Measurements from ENCODE around the gene PARD6B. TPM values are rescaled to one million over a fixed set of nuclear protein-coding genes. Genes with fewer than 3 reads are reported as not detected.
"Not testable (repeated sequence)": the region's sequence is repeated elsewhere in the genome, so short reads cannot be mapped to it uniquely, and the experiment has no call there.

The PARD6B gene
- total and polyA plus RNA-seq, 8 donors: 3.2 to 69.5 (median 10.6) TPM

DNA sequence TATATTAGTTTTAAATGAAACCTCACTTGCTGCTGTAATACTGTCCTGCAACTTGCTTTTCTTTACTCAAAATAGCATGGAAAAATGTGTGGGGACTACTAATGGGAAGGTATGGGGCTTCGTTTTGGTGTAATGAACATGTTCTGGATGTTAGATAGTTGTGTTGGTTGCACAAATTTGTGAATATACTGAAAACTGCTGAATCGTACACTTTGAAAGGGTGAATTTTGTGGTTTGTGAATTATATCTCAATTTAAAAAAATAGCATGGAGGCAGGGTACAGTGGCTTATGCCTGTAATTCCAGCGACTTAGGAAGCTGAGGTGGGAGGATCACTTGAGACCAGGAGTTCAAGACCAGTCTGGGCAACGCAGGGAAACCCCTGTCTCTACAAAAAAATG lies 65.8 kb downstream of the PARD6B start:
- Histone ChIP-seq H3K27ac (no peak overlapping the region), H3K36me3 (no peaks in the 10 kb centered on the region), H3K4me1 (peaks cover 7 to 33% (median 19%) of the 10 kb centered on the region in 4 donors), H3K27me3 (no peaks in the 10 kb centered on the region), H3K9me3 (no peaks in the 10 kb centered on the region), H3K4me3 (no peak overlapping the region)
- no peak for DNase-seq
- TF ChIP-seq, protein P1, sequence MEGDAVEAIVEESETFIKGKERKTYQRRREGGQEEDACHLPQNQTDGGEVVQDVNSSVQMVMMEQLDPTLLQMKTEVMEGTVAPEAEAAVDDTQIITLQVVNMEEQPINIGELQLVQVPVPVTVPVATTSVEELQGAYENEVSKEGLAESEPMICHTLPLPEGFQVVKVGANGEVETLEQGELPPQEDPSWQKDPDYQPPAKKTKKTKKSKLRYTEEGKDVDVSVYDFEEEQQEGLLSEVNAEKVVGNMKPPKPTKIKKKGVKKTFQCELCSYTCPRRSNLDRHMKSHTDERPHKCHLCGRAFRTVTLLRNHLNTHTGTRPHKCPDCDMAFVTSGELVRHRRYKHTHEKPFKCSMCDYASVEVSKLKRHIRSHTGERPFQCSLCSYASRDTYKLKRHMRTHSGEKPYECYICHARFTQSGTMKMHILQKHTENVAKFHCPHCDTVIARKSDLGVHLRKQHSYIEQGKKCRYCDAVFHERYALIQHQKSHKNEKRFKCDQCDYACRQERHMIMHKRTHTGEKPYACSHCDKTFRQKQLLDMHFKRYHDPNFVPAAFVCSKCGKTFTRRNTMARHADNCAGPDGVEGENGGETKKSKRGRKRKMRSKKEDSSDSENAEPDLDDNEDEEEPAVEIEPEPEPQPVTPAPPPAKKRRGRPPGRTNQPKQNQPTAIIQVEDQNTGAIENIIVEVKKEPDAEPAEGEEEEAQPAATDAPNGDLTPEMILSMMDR (IDR thresholded peaks at IDR 0.05): no peak
- TF ChIP-seq POLR2A (IDR thresholded peaks at IDR 0.05) (no peak), EP300 (IDR thresholded peaks at IDR 0.05) (no peak), POLR2AphosphoS5 (IDR thresholded peaks at IDR 0.05) (no peak)
- intact Hi-C loops (cut with DNase I; ENCODE audit: low total_unique reads): no loop called here
- 90 to 95% (median 92%) methylated on average over 4 of the region's 4 CpGs for WGBS, 5 donors

DNA sequence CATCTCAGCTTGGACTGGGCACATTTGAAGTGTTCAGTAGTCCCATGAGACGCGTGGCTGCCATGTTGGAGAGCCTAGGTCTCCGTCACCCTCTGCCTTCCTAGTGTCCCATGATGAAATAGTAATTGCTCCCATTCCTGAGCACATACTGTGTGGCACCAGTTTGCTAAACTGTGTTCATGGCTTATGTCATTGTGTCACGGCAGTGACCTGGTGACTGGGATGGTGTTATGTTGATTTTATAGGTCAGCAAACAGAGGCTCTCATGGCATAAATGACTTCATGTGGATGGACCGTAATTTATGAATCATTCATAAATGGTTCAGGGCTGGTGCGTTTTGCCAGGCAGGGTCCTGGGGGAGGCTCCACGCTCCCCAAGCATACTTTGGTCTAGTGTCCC lies 67.3 kb downstream of the PARD6B start:
- no peaks in the 10 kb centered on the region for H3K9me3 ChIP-seq
- H3K36me3 ChIP-seq: no peaks in the 10 kb centered on the region
- H3K27ac ChIP-seq: peak overlapping the region in 3 of 5 donors; percentile 27 to 59 (median 41)
- TF ChIP-seq, protein P1 (IDR thresholded peaks at IDR 0.05): no peak
- TF ChIP-seq POLR2AphosphoS5 (IDR thresholded peaks at IDR 0.05): no peak
- no peak for TF ChIP-seq EP300 (IDR thresholded peaks at IDR 0.05)
- WGBS, 5 donors: 84 to 92% (median 88%) methylated on average over 7 of the region's 7 CpGs
- H3K4me3 ChIP-seq: no peak overlapping the region
- intact Hi-C loops (cut with DNase I; ENCODE audit: low total_unique reads): no loop called here
- peaks cover 7 to 21% (median 19%) of the 10 kb centered on the region in 4 donors for H3K4me1 ChIP-seq
- no peaks in the 10 kb centered on the region for H3K27me3 ChIP-seq
- no peak for DNase-seq

DNA sequence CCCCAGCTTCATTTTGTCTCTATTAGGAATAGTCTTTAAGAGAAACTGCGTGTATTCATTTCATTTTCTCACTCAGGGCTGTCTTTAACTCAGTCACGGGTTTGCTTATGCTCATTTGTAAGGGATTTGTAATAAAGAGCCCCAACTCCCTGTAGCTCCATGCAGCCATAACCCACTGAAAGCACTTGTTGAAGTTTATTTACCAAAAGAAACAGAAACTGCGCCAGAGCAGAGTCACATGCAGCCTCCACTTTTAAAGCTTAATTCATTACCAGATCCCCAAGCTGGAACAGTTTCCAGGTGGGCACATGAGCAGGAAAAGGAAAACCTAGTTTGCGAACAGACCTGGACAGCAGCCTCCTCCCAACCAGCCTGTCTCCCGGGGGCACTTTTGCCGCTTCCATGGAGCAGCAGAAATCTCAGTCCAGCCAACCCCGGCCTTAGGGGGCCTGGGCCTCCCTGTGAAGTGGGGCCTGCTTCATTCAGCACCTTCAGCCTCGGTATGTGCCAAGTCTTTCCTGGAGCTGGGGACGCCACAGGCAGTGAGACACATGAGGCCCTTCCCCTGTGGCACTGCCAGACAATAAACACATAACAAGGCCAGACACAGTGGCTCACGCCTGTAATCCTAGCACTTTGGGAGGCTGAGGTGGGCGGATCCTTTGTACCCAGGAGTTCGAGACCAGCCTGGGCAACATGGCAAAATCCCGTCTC lies 68.0 kb downstream of the PARD6B start:
- H3K4me3 ChIP-seq: no peak overlapping the region
- 77 to 88% (median 87%) methylated on average over 10 to 13 of the region's 13 CpGs for WGBS, 5 donors
- no peaks in the 10 kb centered on the region for H3K9me3 ChIP-seq
- H3K36me3 ChIP-seq: no peaks in the 10 kb centered on the region
- peak overlapping the region in 3 of 5 donors; percentile 27 to 59 (median 41) for H3K27ac ChIP-seq
- intact Hi-C loops (cut with DNase I; ENCODE audit: low total_unique reads): no loop called here
- TF ChIP-seq POLR2A (IDR thresholded peaks at IDR 0.05) (no peak), POLR2AphosphoS5 (IDR thresholded peaks at IDR 0.05) (no peak), EP300 (IDR thresholded peaks at IDR 0.05) (no peak)
- TF ChIP-seq, protein P1 (IDR thresholded peaks at IDR 0.05): no peak
- DNase-seq: no peak
- H3K27me3 ChIP-seq: no peaks in the 10 kb centered on the region
- H3K4me1 ChIP-seq: peaks cover 3 to 14% (median 12%) of the 10 kb centered on the region in 4 donors

DNA sequence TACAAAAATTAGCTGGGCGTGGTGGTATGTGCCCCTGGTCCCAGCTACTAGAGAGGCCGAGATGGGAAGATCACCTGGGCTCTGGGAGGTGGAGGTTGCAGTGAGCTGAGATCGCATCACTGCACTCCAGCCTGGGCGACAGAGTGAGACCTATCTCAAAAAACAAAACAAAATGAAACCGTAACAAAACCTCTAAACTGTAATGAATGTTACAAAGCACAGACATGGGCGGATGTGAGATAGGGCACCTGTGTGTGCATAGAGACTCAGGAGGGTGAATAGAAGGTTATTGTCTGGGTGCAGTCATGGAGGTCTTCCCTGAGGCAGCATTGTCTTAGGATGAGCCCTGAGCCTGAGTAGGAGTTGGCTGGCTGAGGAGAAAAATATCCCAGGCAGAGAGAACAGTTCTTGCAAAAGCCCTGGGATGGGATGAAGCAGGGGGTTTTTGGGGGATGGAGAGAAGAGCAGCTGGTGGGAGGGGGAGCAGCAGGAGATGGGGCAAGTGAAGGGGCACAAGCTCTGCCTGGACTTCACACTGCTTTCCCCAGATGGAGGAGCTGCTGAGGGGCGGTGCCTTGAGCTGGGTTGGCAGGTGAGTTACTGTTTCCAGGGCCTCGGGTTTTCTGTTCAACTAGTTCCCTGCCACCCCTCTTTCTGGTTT lies 68.6 kb downstream of the PARD6B start:
- Histone ChIP-seq H3K27me3 (no peaks in the 10 kb centered on the region), H3K9me3 (no peaks in the 10 kb centered on the region), H3K27ac (peak overlapping the region in 2 of 5 donors; percentile 41 to 59), H3K4me1 (peaks cover 0 to 9% (median 9%) of the 10 kb centered on the region in 4 donors), H3K36me3 (no peaks in the 10 kb centered on the region), H3K4me3 (no peak overlapping the region)
- DNase-seq: no peak
- intact Hi-C loops (cut with DNase I; ENCODE audit: low total_unique reads): no loop called here
- 86 to 91% (median 90%) methylated on average over 8 of the region's 8 CpGs for WGBS, 5 donors
- TF ChIP-seq POLR2AphosphoS5 (IDR thresholded peaks at IDR 0.05) (no peak), EP300 (IDR thresholded peaks at IDR 0.05) (no peak), POLR2A (IDR thresholded peaks at IDR 0.05) (no peak)
- TF ChIP-seq, protein P1 (IDR thresholded peaks at IDR 0.05): no peak

DNA sequence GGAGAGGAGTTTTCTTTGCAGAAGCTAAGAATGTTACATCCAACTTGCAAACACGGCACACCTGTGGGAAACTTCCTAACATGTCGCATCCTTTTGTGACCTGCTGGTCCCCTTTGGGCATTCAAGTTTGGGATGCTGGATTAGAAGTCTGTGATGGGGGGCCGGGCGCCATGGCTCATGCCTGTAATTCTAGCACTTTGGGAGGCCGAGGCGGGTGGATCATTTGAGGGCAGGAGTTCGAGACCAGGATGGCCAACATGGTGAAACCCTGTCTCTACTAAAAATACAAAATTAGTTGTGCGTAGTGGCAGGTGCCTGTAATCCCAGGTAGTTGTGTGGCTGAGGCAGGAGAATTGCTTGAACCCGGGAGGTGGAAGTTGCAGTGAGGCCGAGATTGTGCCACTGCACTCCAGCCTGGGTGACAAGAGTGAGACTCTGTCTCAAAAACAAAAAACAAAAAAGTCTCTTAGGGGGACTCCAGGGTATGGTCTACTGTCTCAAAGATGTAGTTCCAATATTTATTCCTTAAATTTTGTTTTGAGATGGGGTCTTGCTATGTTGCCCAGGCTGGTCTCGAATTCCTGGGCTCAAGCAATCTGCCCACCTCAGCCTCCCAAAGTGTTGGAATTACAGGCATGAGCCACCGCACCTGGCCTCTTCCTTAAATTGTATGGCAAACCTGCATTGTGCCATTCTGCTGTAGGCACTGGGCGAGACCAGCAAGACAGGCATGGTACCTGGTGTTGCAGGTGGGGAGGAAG lies 69.8 kb downstream of the PARD6B start:
- H3K27me3 ChIP-seq; H3K9me3 ChIP-seq; H3K4me3 ChIP-seq; DNase-seq; H3K27ac ChIP-seq; intact Hi-C loops (cut with DNase I; ENCODE audit: low total_unique reads); H3K4me1 ChIP-seq; H3K36me3 ChIP-seq: not testable (repeated sequence)
- WGBS, 5 donors: 93 to 95% (median 95%) methylated on average over 12 to 13 of the region's 13 CpGs
